ENCODE results near the gene PSMC3IP.

DNA sequence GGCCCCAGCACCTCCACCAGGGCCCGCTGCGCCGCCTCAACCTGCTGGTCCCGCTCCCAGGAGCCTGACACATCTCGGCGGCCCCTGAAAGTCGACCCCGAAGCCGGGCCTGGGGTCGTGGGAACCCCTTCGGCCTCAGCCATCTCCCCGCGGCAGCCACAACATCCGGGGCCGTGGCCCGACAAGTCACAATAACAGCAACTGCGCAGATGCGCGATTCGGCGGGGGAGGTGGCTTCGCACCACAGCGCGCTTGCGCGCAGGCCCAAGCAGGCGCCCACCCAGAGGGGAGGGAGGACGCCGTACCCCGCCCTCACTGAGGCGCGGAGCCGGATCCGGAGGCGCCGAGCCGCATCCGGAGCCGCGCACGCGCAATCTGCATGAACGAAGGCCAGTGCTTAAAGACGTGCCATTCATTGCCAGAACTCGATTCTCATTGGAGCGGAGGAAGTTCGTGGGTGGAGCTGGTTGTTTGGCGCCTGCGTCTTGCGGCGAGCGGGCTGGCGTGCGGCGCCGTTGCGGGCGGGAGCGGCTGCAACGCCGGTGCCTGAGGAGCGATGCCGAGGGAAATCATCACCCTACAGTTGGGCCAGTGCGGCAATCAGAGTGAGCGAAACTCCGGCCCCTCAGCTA lies 31.8 kb upstream of the PSMC3IP start, which contains the start of the genes RETREG3 and TUBG1:
- TF ChIP-seq CTCF (IDR thresholded peaks at IDR 0.05) = peak in 5 of 7 experiments; percentile 5 to 49 (median 28)
- TF ChIP-seq POLR2A (IDR thresholded peaks at IDR 0.05) = peak in 2 of 4 donors; percentile 41 to 67
- peak; percentile 69 to 95 (median 87) for TF ChIP-seq POLR2AphosphoS5 (IDR thresholded peaks at IDR 0.05)
- TF ChIP-seq EP300 (IDR thresholded peaks at IDR 0.05) = no peak
